Neuronal stem cell (in vitro differentiated cells): Measurements from ENCODE around the gene PLEK2.

Experiments used
- DNase-seq: peaks from one replicate; pipeline ENCODE4 v3.0.0-alpha.2; 2013; ENCODE audit warnings: low spot score
- H2AFZ ChIP-seq: one replicate; pipeline ENCODE4 v1.6.1; 2013; ENCODE audit warnings: mild to moderate bottlenecking, low read length, inconsistent platforms
- H2AK5ac ChIP-seq: 2 replicates; pipeline ENCODE4 v1.6.1; 2013; ENCODE audit warnings: low read depth, mild to moderate bottlenecking, inconsistent platforms, low read length, moderate library complexity, mixed read lengths
- H2BK120ac ChIP-seq: 2 replicates; pipeline ENCODE4 v1.6.1; 2013; ENCODE audit warnings: low read depth, mild to moderate bottlenecking, inconsistent platforms, low read length, moderate library complexity, mixed read lengths
- H2BK12ac ChIP-seq: one replicate; pipeline ENCODE4 v1.6.1; 2013; ENCODE audit warnings: low read length, inconsistent platforms
- H2BK15ac ChIP-seq: 2 replicates; pipeline ENCODE4 v1.6.1; 2013; ENCODE audit warnings: mild to moderate bottlenecking, low read length, inconsistent platforms, mixed read lengths
- H2BK5ac ChIP-seq: one replicate; pipeline ENCODE4 v1.6.1; 2013; ENCODE audit warnings: inconsistent platforms, mild to moderate bottlenecking, low read length, moderate library complexity
- H3K14ac ChIP-seq: one replicate; pipeline ENCODE4 v1.6.1; 2013; ENCODE audit warnings: low read length, inconsistent platforms
- H3K18ac ChIP-seq: 2 replicates; pipeline ENCODE4 v1.6.1; 2013; ENCODE audit warnings: low read length, inconsistent platforms
- H3K23ac ChIP-seq: 2 replicates; pipeline ENCODE4 v1.6.1; 2013; ENCODE audit warnings: low read depth, mild to moderate bottlenecking, mixed read lengths, low read length, inconsistent platforms; ENCODE audit not compliant: poor library complexity
- H3K27ac ChIP-seq: replicated peaks from 3 replicates; pipeline ENCODE4 v1.5.1; 2013; ENCODE audit warnings: low read length, inconsistent platforms
- H3K27me3 ChIP-seq, 3 experiments: 2 replicates each; pipeline ENCODE4 v1.6.1; 2013; ENCODE audit warnings: low read length in 3 of 3, mild to moderate bottlenecking in 2 of 3, inconsistent platforms in 1 of 3, low read depth in 1 of 3, mixed read lengths in 1 of 3, moderate library complexity in 1 of 3; ENCODE audit not compliant: control insufficient read depth in 3 of 3, insufficient read depth in 3 of 3
- H3K36me3 ChIP-seq, 2 donors: replicated peaks in 1 of 2; 2 replicates each; pipeline ENCODE4 v1.6.1; 2013; ENCODE audit warnings: low read length in 2 of 2; ENCODE audit not compliant: control insufficient read depth in 2 of 2, insufficient read depth in 2 of 2
- H3K4ac ChIP-seq: 2 replicates; pipeline ENCODE4 v1.6.1; 2013; ENCODE audit warnings: inconsistent platforms, mild to moderate bottlenecking, low read length, moderate library complexity
- H3K4me1 ChIP-seq, 2 donors: 1 replicate in 1 of 2; 2 replicates in 1 of 2; pipeline ENCODE4 v1.6.1; 2013; ENCODE audit warnings: low read length in 2 of 2, low read depth in 1 of 2; ENCODE audit not compliant: control insufficient read depth in 2 of 2, insufficient read depth in 1 of 2
- H3K4me2 ChIP-seq: one replicate; pipeline ENCODE4 v1.6.1; 2013; ENCODE audit warnings: mild to moderate bottlenecking, low read length, inconsistent platforms; ENCODE audit not compliant: insufficient read depth, poor library complexity, severe bottlenecking
- H3K4me3 ChIP-seq, 2 donors: 2 replicates each; pipeline ENCODE4 v1.5.1; 2013; ENCODE audit warnings: low read length in 2 of 2, mild to moderate bottlenecking in 2 of 2, inconsistent platforms in 1 of 2, moderate library complexity in 1 of 2
- H3K79me1 ChIP-seq: one replicate; pipeline ENCODE4 v1.6.1; 2013; ENCODE audit warnings: low read depth, mild to moderate bottlenecking, inconsistent platforms, low read length, moderate library complexity
- H3K9ac ChIP-seq: one replicate; pipeline ENCODE4 v1.6.1; 2013; ENCODE audit warnings: mild to moderate bottlenecking, low read depth, low read length, inconsistent platforms; ENCODE audit not compliant: poor library complexity
- H3K9me3 ChIP-seq, 2 donors: replicated peaks in 1 of 2; 2 replicates each; pipeline versions ENCODE3 to v1.6.1; 2013; ENCODE audit warnings: low read length in 2 of 2, mild to moderate bottlenecking in 2 of 2, inconsistent platforms in 1 of 2, low read depth in 1 of 2, mixed read lengths in 1 of 2, moderate library complexity in 1 of 2; ENCODE audit not compliant: control insufficient read depth in 2 of 2, insufficient read depth in 1 of 2
- H4K8ac ChIP-seq: one replicate; pipeline ENCODE4 v1.6.1; 2013; ENCODE audit warnings: low read depth, mild to moderate bottlenecking, inconsistent platforms, low read length, moderate library complexity
- H4K91ac ChIP-seq: one replicate; pipeline ENCODE4 v1.6.1; 2013; ENCODE audit warnings: low read length, low read depth, mild to moderate bottlenecking, inconsistent platforms; ENCODE audit not compliant: poor library complexity
- WGBS, 2 donors: extraction: QIAGEN DNeasy Blood & Tissue Kit; methylation state at CpG; one replicate each; pipeline ENCODE4 v1.1.7; 2013; ENCODE audit warnings: missing lambda C conversion rate in 2 of 2, mixed read lengths in 1 of 2; ENCODE audit not compliant: insufficient read length in 2 of 2, insufficient replicate concordance in 1 of 2; ENCODE audit errors: extremely low coverage in 2 of 2; 5-methylcytosine and 5-hydroxymethylcytosine counted together

Gene PLEK2

GRCh38 chr14:67428501-67429031, 16.6 kb upstream of the PLEK2 start:
- Histone ChIP-seq H2BK12ac (no peak overlapping the region), H3K27ac (no peak overlapping the region), H4K8ac (no peak overlapping the region), H3K4me2 (no peak overlapping the region), H3K23ac (no peak overlapping the region), H3K4me1 (peaks cover 2 to 4% of the 10 kb centered on the region in 2 donors), H2AK5ac (no peak overlapping the region), H3K4me3 (no peak overlapping the region), H3K79me1 (no peaks in the 10 kb centered on the region), H3K18ac (no peak overlapping the region), H3K4ac (no peak overlapping the region), H3K9ac (no peak overlapping the region), H3K14ac (no peak overlapping the region), H2BK5ac (no peak overlapping the region), H2AFZ (no peak overlapping the region), H4K91ac (no peak overlapping the region), H3K27me3 (peaks cover 0 to 28% (median 0%) of the 10 kb centered on the region in 3 experiments), H2BK120ac (no peak overlapping the region), H2BK15ac (no peak overlapping the region), H3K9me3 (no peaks in the 10 kb centered on the region), H3K36me3 (no peaks in the 10 kb centered on the region)
- WGBS, 2 donors = no CpG with 5 or more reads among the region's 7 CpGs
- DNase-seq = no peak

GRCh38 chr14:67426983-67427606, 15.1 kb upstream of the PLEK2 start:
- Histone ChIP-seq H3K23ac (no peak overlapping the region), H2AK5ac (no peak overlapping the region), H2BK120ac (no peak overlapping the region), H2BK5ac (no peak overlapping the region), H3K4ac (no peak overlapping the region), H2AFZ (peak overlapping the region; percentile 89), H2BK12ac (no peak overlapping the region), H3K9ac (no peak overlapping the region), H3K4me3 (no peak overlapping the region), H3K14ac (no peak overlapping the region), H3K36me3 (no peaks in the 10 kb centered on the region), H3K9me3 (no peaks in the 10 kb centered on the region), H3K4me2 (no peak overlapping the region), H3K18ac (no peak overlapping the region), H2BK15ac (no peak overlapping the region), H4K8ac (no peak overlapping the region), H3K27me3 (peaks cover 0 to 17% (median 0%) of the 10 kb centered on the region in 3 experiments), H3K27ac (no peak overlapping the region), H3K79me1 (no peaks in the 10 kb centered on the region), H3K4me1 (peaks cover 2 to 4% of the 10 kb centered on the region in 2 donors), H4K91ac (no peak overlapping the region)
- DNase-seq = peak; percentile 67
- no CpG with 5 or more reads among the region's 30 CpGs for WGBS, 2 donors

GRCh38 chr14:67426161-67426560, 14.2 kb upstream of the PLEK2 start:
- H2BK5ac ChIP-seq = no peak overlapping the region
- H2BK12ac ChIP-seq = no peak overlapping the region
- H3K27me3 ChIP-seq = peaks cover 0 to 14% (median 0%) of the 10 kb centered on the region in 3 experiments
- H3K4me3 ChIP-seq = no peak overlapping the region
- H3K4me2 ChIP-seq = no peak overlapping the region
- H3K36me3 ChIP-seq = no peaks in the 10 kb centered on the region
- no peak overlapping the region for H3K4ac ChIP-seq
- H2AK5ac ChIP-seq = no peak overlapping the region
- no peak overlapping the region for H3K9ac ChIP-seq
- no CpG with 5 or more reads among the region's 8 CpGs for WGBS, 2 donors
- no peaks in the 10 kb centered on the region for H3K9me3 ChIP-seq
- peak overlapping the region; percentile 36 for H2AFZ ChIP-seq
- no peak overlapping the region for H3K23ac ChIP-seq
- DNase-seq = no peak
- no peak overlapping the region for H4K8ac ChIP-seq
- H2BK15ac ChIP-seq = no peak overlapping the region
- H3K14ac ChIP-seq = no peak overlapping the region
- H3K27ac ChIP-seq = no peak overlapping the region
- no peaks in the 10 kb centered on the region for H3K79me1 ChIP-seq
- H4K91ac ChIP-seq = no peak overlapping the region
- no peak overlapping the region for H3K18ac ChIP-seq
- no peak overlapping the region for H2BK120ac ChIP-seq
- H3K4me1 ChIP-seq = peaks cover 2 to 4% of the 10 kb centered on the region in 2 donors

- H2BK5ac ChIP-seq = no peak overlapping the region
- no peak overlapping the region for H3K23ac ChIP-seq
- H2AFZ ChIP-seq = no peak overlapping the region
- H4K91ac ChIP-seq = no peak overlapping the region
- no peak overlapping the region for H2AK5ac ChIP-seq
- H4K8ac ChIP-seq = no peak overlapping the region
- DNase-seq = no peak
- H2BK15ac ChIP-seq = no peak overlapping the region
- H3K27me3 ChIP-seq = peaks cover 0 to 14% (median 0%) of the 10 kb centered on the region in 3 experiments
- H3K4me2 ChIP-seq = no peak overlapping the region
- no peak overlapping the region for H3K4ac ChIP-seq
- H2BK12ac ChIP-seq = no peak overlapping the region
- H3K79me1 ChIP-seq = no peaks in the 10 kb centered on the region
- peak overlapping the region; percentile 20 for H2BK120ac ChIP-seq
- no peak overlapping the region for H3K18ac ChIP-seq
- no peak overlapping the region for H3K4me3 ChIP-seq
- H3K4me1 ChIP-seq = peaks cover 2% of the 10 kb centered on the region in 2 donors
- no peaks in the 10 kb centered on the region for H3K36me3 ChIP-seq
- WGBS, 2 donors = no CpG with 5 or more reads among the region's 4 CpGs
- H3K9me3 ChIP-seq = no peaks in the 10 kb centered on the region
- H3K14ac ChIP-seq = no peak overlapping the region
- no peak overlapping the region for H3K9ac ChIP-seq
- no peak overlapping the region for H3K27ac ChIP-seq
Measured at GRCh38 chr14:67425608-67426007, 13.6 kb upstream of the PLEK2 start.
